Dedifferentiated amniotic fluid mesenchymal stem cell (primary cell): ENCODE data around the gene PGC.

Experiments
- DNase-seq: peaks from one replicate; pipeline ENCODE4 v3.0.0-alpha.2; 2016; ENCODE audit errors: extremely low spot score

PGC gene

GRCh38 chr6:41746107-41746506 lies 1.1 kb downstream of the PGC start:
- DNase-seq: no peak

GRCh38 chr6:41744236-41744787 lies 2.9 kb downstream of the PGC start:
- DNase-seq: no peak

GRCh38 chr6:41743406-41744235 lies 3.6 kb downstream of the PGC start:
- DNase-seq: no peak

DNA sequence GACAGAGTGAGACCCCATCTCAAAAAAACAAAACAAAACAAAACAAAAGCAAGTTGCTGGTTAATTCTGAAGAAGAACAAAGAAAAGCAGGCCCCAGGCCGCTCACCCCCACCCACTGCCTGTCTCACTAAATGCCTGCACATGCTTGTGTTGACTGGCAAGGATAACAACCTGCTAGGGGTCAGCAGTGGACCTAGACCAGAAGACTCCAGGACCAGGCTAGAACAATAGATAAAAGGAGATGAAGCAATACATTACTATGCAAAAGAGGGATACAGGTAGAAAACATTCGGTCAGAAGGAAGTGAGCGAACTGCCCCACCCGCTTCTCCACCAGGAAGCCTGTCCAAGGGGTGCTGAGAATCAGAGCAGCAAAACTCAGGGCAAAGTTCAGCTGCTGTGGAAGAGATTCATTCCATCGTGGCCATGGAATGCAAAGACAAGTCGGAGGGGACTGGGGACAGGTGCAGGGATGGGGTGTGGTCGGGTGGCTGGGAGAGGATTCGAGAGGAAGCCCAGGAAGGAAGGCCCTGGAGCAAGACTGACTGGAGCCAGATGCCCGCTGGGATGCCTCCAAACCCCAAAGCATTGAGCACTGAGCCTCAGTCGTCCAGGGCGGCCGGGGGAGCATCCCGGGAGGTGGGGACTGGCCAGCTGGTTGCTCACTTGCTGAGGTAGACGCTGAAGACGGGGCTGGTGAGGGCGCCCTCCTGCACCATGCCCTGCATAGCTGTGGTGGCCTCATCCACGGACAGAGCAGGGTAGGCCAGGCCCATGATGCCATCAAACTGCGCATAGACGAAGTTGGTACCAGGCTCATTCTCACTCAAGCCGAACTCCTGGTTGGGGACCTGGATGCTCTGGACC lies 5.3 kb downstream of the PGC start:
- no peak for DNase-seq

- DNase-seq: no peak
Measured at GRCh38 chr6:41740366-41741162, 6.6 kb downstream of the PGC start.

- DNase-seq: no peak
Measured at GRCh38 chr6:41739041-41739440, 8.2 kb downstream of the PGC start.

DNA sequence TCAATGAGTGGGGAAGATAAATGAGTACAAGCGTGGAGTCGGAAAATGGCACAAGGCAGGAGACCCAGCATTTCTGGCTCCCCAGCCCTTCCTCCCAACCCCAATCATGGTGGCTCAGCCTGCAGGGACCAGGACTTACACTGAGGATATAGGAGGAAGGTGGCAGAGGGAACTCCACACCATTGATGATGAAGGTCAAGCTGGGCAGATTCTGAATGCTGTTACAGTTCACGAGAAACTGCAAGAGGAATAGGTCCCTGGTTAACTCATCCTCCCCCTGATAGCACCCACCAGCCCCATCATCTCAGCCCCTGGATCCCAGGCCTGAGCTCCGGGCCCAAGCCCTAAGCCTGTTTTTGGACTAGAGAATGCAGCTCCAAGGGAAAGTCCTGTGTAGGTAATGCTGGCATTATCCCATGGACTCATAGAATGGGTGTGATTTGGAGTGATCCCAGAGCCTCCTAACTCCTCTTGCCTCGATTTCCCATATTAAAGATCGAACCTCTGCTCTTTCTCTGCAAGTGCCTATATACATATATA lies 9.5 kb downstream of the PGC start:
- no peak for DNase-seq

- DNase-seq: no peak
Measured at GRCh38 chr6:41736800-41737555, 10.2 kb downstream of the PGC start.

DNA sequence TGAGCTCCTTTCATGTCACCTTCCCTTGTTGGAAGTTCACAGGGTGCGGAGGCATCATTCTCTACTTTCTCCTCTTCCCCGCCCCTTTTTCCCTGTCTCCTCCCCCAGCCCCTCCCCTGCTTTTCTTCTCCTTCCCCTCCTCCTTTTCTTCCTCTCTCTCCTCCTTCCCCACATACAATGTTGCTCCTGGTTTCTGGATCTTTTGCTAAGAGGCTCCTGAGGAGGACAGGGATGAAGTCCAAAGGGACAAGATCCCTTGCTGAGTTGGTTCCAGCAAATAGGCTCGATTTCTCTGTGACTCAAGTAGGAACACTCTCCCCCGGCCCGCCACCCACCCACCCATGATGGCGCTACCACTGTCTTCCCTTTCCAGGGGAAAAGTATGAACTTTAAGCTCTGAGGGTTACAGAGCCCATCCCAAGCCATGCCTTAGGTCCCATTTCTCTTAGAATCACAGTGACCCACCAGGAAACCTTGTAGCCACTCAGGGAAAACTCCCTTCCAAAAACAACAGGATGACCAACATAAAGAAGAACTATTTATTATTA lies 10.9 kb downstream of the PGC start:
- DNase-seq: no peak

GRCh38 chr6:41735427-41736185 lies 11.6 kb downstream of the PGC start, which contains the start of gene TFEB:
Gene TFEB, minus strand, starts transcription at chr6:41735608. Its CDS starts 44,395 bp downstream, at chr6:41691213.
- peak; percentile 91 for DNase-seq

GRCh38 chr6:41734666-41735426 lies 12.4 kb downstream of the PGC start:
- DNase-seq: peak; percentile 65

GRCh38 chr6:41733707-41734665 lies 13.2 kb downstream of the PGC start:
- DNase-seq: peak; percentile 27

GRCh38 chr6:41733360-41733706 lies 13.9 kb downstream of the PGC start:
- DNase-seq: no peak

DNA sequence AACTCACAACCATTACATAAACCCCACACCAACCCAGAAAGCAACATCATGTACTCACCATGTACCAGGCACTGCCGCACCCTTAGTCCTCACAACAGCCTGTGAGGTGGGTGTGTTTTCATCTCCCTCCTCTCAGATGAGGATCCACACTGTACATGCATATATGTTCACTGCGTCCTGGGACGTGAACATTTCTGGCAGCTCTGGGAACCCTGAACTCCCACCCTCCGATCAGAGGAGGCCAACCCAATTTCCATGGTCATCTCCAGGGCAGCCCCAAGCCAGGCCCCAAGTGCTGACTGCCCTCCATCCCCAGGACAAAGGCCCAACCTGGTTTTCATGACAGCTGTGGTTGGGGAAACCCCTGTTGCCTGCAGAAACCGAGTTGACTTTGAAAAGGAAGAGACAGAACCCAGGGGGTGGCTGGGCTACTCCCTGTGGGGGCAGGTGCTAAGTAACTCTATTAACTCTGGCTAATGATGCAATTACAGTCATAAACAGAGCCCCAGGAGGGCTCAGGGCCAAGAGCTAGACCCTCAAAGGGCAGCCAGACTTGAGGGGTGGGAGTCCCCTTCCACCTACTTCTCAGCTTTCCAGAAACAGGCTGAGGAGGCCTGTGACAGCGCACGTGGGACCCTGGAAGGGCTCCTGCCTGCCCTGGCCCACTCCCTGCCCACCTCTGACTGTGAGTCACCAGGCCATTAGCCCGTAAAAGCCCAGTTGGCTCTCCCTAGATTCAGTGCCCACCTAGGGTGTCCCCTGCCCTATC lies 14.4 kb downstream of the PGC start:
- DNase-seq: no peak

GRCh38 chr6:41732149-41732548 lies 15.0 kb downstream of the PGC start:
- DNase-seq: no peak

DNA sequence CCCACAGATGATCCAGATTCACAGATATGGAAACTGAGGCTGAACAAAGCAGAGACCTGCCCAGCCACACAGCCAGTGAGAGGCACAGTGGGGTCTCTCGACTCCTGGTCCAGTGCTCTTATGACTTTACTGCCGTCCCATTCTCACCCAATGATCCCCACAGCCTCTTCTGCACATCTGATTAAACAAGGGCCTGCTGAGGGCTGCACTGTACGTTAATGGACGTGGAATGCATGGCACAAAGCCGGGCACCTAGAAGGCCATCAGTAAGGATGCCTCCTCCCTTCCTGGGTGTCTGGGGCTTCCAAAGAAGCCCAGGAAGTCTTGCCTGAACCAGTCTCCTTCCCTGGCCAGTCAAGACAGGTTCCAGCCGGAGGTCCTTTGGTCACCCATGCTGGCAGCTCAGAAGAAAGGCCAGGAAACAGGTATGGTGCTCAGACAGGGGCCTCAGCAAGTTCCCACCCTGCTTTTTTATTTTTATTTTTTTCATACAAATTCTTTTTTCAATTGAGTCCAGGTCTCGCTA lies 15.6 kb downstream of the PGC start:
- no peak for DNase-seq
